HG02623 (cell line): Measurements from ENCODE around the gene PIP5K1B.
A peak's percentile ranks its signal among the peaks of the same experiment; 100 is the strongest.

ENCODE experiments used
- ATAC-seq: cut with Tn5 transposase; IDR thresholded peaks from one replicate; pipeline ENCODE4 v1.9.1; 2021; ENCODE audit warnings: moderate library complexity; ENCODE audit not compliant: unreplicated experiment

The PIP5K1B gene

DNA sequence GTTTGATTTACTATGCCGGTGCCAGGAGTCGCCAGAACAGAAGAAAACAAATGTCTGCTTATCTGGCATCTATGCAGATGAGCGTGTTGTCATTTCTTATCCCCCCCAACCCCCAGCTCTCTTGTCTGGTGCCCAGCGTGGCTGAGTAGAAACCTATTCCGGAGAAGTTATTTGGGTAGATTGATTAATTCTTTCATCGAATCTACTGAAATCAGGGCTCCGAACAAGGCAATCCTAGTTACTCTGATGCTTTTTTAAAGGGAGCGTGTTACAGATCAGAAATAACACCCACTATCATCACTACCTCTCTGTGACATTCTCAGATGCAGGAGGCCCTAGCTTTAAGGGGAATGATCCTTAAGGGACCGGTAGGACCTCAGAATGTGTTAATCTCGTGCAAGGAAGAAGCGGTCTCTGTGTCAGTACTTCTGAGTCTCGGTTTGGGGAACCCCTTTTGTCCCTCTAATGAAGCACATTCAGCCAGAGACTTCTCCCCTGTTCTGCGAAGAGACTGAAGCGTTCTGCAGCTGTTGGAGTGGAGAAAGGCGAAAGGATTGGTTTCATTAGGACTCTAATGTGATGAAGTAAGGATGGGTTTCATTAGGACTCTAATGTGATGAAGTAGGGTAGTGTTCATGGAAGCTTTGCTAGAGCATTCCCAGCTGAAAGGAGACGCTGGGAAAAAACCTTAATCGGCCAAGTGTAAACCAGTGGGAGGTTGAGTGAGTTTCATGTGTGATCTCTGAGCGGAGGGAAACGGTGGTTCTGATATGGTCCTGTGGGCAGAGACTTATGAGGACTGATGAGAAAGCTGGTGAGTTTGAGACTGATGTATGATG lies 1.5 kb downstream of the PIP5K1B start:
- peak; percentile 31 for ATAC-seq

DNA sequence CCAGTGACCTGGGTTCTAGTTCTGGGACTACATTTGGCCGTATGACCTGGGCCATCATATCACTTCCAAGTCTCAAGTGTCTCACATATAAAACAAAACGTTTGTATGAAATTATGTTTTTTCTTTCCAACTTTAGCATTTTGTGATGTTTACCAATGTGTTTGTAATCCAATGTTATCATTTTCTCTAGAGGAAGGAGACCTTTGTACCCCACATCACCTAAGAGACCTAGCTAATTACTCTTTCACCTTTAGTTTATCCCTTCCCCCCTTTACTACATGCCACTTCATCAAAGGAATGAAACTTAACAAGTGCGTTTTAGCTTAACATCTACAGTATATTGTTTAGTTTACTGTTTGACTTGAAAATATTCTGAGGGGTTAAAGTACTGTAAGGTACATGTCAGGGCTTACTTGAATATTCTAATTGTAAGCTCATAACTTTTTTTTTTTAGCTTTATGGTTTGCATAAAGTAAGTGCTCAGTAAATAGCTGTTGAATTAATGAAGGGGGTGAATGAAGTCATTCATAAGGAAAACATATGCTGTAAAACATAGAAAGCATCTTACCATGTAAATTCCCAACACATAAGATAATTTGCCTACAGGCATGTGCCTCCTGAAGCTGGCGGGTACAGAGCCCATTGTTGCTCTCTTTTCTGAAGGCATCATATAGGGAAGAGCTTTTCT lies 2.9 kb downstream of the PIP5K1B start:
- ATAC-seq = no peak

DNA sequence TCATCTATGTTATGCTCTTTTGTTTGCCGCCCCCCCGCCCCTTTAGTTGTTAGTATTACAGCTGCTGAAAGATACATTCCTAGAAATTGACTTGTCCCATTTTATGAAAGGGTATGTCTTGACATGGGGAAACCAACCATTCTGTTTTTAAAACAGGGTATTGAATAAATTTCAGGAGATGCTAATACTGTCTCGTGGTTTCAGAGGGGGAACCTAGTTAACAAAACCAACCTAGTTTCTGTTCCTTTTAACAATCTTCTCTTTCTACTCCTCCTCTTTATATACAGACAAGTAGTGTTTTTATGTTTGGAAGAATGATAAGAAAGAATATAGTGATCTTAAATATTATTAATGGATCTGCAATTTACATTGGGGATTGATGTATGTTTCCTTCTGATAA lies 3.5 kb downstream of the PIP5K1B start:
- no peak for ATAC-seq

DNA sequence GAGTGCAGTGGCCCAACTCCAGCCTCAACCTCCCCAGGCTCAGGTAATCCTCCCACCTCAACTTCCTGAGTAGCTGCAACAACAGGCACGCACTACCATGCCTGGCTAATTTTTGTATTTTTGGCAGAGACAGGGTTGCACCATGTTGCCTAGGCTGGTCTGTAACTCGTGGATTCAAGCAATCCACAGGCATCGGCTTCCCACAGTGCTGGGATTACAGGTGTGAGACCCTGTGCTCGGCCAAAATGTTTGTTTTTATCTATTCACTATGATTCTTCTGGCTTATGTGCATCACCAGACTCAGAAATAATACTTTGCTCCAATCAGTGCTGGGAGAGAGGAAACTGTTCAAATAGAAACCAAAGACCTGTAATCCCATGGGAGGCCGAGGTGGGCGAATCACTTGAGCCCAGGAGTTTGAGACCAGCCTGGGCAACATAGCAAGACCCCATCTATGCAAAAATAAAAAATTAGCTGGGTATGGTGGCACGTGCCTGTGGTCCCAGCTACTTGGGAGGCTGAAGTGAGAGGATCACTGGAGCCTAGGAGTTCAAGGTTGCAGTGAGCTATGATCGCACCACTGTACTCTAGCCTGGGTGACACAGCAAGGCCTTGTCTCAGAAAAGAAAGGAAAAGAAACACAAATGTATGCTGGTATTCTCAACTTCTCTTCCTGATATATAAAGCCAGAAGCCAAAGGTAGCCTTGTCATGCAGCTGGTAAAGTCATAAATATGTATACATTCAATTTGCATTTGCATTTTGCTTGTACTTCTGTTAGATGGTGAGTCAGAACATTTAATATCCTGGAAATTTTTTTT lies 4.5 kb downstream of the PIP5K1B start:
- no peak for ATAC-seq

DNA sequence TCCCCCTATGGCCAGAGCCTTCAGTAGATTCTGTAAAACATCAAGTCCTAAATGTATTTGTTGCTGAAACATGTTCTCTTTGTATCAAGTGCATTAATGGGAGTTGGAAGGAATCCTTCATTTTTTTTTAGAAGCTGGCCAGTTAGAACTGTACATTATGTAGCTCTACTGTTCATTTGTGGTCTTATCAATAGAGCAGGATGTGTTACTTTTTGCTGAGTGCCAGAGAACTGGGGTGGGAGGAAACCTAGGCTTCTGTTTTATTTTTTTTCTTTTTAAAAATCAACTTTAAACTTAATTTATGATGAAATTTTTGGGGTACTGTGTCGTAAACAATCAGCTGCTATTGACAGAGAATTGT lies 5.1 kb downstream of the PIP5K1B start:
- no peak for ATAC-seq

DNA sequence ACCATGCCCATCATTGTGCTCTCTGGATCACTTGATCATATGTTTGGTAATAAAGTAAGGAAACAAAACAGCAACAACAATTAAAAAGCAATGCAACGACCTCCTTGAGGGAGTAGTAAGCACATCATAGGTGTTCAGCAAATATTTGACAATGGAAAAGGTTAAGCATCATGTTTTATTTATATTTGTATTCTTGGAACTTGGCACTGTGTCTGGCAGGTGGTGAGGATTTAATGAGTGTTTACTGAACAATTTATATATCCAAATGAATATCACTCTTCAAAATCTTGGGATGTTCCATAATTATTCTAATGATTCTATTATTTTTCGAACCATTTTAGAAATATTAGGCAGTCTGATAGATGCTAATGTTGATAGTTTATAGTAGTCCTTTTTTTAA lies 6.2 kb downstream of the PIP5K1B start:
- ATAC-seq = no peak

DNA sequence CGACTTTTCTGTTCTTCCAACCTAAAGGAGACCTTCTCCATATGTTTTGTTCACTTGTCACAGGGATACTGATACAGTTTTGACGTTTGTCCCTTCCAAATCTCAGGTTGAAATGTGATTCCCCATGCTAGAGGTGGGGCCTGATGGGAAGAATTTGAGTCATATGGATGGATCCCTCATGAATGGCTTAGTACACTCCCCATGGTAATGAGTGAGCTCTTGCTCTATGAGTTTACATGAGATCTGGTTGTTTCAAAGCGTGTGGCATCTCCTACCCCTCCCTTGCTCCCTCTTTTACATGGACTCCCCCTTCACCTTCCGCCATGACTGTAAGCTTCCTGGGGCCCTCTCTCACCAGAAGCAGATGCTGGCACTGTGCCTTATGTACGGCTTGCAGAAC lies 6.9 kb downstream of the PIP5K1B start:
- no peak for ATAC-seq

DNA sequence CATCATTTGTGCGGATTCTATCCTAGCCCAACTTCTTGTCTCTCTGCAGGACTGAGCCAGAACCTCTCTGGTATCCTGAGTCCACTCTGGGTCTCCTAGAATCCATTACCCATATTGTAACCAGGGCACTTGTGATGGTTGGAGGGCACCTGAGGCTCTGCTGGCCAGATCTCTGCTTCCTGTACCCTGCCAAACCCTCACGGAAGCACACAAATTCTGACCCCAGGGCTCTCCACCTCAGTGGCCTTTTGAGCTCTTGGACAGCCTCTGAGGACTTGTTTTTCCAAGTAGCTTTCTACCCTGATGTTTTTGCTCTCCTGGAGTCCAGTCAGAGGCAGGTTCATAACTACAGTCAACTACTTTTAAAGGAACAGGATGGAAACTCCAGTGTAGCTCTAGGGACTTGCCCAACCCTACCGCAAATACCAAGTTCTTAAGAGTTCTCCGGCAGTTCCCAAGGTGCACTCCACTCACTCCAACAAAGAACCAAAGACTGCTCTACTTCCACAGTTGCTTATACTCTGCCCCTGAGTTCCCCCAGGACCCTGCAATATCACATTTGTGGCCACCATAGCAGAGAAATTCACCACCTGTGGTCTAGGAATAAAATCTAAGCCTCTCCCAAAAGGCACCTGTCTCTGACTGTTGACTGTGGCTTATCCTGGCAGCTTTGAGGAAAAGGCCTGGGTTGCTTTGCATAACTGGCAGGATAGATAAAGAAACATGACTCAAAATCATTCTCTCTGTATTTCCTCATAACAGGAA lies 9.6 kb downstream of the PIP5K1B start:
- ATAC-seq = no peak

DNA sequence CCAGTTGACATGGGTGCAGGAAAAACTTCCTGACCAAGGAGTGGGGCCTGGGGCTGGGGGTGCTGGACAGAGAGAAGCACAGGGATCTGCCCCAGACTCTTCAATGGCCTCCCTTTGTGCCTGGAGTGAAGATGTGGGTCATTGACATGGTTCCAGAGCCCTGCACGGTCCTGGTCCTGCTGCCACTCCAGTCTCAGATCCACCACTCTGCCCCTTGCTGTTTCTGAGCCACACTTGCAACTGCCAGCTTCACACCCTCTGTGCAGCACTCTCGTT lies 10.1 kb downstream of the PIP5K1B start:
- ATAC-seq = no peak

DNA sequence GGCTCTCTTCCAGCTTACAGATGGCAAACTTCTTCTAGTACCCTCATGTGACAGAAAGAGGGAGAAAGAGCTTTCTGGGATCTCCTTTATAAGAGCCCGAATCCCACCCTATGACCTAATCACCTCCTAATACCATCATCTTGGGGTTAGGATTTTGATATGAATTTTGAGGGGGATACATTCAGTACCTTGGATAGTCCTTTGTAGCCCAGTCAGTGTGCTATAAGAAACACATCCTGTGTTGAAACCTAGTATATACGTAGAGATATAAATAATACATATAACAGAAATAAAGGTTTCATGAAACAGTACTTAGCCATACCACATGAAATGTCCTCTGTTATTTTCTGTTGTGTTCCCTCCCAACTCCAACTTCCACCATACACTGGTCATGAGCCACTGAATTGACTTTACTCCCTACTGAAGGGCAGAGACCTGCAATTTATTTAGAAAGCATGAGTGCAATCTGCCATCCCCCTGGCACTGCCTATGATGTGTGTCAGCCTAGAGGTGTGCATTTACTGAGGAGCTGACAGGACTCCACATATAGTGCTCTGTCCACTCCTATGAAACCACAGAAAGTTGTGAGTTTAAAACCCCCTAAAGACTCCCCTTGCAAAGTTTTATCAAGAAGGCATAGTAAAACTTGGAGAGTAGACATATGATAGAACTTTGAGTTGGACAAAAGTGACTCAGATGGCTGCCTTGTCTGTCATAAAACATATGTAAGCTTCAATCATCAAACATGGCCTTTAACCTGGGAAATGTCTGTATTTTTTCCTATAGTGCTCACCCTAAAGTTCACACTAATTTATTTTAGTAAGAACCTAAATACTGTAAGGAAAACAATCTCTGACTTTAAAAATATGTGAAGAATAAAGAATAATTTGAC lies 12.8 kb downstream of the PIP5K1B start:
- no peak for ATAC-seq

DNA sequence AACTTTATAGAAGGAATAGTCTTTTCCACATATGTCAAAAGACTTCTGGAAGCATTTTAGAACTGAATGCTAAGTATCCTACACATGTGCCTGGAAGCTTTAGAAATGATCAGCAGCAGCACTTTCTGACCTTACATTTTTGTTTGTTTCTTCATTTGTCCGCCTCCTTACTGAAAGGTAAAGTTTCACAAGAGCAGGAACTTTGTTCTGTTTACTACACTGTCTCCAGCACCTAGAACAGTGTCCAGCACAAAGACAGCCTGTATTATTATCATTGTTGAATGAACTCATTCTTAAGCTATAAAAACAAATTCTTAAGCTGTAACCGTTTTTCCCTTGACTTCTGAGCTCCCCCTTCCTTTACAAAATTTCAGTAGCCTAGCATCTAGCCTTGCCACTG lies 14.8 kb downstream of the PIP5K1B start:
- ATAC-seq = no peak

DNA sequence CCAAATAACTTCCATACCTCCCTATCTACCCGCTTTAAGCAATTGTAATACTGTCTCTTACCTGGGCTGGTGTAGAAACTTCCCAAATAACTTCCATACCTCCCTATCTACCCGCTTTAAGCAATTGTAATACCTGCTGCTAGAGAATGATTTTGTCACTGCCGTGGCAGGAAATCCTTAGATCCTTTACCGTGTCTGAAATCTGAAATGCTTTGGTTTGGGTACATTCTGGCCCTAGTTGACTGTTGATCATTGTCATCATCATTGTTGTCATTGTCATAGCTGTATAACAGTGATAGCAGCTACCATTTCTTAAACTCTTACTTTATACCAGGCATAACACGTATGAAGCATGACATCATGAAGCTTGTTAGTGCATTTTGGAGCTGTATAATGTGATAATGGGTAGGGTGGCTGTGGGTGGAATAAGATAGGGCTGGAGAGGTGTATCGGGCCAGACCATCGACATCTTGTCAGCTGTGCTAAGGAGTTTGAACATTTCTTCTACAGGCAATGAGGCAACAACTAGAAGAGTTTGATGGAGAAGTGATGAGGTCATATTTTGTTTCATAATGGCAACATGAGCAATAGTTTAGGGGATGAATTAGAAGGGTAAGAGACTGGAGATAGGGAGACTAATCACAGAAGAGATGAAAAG lies 15.7 kb downstream of the PIP5K1B start:
- no peak for ATAC-seq

DNA sequence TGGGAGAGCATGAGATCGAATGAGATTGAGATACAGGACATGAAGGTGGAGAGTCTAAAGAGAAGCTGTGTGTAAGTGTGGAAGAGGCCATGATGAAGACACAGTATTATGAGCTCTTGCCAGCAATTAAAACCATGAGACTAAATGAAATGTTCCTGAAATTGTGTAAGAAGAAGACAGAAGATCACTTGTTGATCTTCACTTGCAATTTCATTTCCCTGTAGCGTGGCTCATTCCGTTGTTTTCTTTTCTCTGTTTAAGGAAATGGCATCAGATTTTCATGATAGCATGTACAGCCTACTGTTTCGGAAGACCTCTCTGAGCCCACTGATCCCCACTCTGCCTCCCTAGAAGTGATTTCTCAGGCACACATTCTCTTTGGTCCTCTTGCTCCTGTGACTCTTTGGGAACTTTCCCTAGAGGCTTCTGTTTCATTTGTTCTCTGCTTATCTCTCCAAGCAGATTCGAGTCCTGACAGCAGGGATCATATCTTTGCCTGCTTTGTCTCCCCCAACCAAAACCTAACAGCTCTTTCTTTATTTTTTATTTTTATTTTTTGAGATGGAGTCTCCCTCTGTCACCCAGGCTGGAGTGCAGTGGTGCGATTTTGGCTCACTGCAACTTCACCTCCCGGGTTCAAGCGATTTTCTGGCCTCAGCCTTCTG lies 16.8 kb downstream of the PIP5K1B start:
- ATAC-seq = no peak

DNA sequence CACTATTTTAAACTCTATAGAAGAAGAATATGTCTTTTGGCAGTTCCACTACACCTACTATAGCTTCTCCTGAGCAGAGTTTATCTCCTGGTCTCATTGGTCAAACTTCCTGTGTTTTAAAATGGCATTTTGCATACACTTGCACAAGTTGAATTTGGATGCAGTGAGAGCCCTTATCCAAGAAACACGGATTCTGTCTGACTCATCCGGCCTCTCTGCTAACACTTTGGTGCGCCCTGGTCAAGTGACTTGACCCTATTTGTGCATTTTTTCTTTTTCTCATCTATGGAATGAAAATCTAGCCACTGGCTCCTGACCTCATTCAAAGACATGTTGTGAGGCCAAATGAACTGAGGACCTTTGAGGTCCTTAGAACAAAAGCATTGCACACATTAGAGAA lies 20.0 kb downstream of the PIP5K1B start:
- no peak for ATAC-seq

DNA sequence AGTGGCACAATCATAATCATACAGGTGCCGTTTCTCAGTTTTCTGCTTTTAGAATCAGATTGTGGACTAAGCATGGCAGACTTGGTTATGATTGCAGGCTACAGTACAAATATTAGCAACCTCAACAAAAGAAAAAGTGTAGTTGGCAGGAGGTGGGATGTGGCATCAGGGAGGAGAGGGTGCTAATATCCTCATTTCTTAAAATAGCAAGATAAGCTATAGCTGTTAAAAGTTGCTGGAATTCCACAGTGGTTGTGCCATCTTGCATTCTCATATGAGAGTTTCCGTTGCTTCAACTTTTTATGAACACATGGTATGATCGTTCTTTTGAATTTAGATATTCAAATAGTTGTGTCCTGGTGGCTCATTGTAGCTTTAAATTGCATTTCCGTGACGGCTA lies 21.4 kb downstream of the PIP5K1B start:
- ATAC-seq = no peak

DNA sequence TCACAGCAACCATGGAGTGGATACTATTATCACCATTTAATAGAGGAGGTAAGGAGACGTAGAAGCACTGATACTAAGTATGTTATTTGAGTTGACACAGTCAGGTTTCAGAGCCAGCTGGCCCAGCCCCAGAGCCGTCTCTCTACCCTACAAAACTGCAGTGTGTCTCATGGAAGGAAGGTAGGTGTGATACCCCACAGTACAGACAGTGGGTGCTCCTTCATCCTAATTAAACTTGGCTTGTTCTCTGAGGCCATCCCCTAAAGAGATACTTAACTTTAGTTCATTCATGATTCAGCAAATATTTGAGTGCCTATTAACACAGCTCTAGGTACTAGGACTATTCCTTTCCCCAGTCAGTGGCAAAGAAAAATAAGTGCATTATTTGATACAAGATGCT lies 22.6 kb downstream of the PIP5K1B start:
- no peak for ATAC-seq

DNA sequence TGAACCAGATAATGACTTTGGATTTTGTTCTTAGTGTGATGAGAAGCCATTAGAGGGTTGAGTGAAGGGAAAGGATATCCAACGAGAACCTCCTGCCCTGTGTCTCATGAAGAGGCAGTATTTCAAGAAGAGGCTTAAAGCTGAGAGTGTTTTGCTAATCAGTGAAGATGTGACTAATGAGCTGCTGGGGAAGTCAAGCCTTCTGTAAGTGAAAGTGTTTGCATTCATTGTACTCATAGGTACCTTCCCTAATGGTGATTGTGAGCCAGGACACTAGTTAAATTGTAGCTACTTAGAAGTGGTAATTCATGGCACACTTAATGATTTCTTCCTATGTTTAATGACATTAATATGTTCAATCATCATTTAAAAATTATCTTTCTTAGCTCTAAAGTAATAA lies 23.7 kb downstream of the PIP5K1B start:
- ATAC-seq = peak; percentile 71

DNA sequence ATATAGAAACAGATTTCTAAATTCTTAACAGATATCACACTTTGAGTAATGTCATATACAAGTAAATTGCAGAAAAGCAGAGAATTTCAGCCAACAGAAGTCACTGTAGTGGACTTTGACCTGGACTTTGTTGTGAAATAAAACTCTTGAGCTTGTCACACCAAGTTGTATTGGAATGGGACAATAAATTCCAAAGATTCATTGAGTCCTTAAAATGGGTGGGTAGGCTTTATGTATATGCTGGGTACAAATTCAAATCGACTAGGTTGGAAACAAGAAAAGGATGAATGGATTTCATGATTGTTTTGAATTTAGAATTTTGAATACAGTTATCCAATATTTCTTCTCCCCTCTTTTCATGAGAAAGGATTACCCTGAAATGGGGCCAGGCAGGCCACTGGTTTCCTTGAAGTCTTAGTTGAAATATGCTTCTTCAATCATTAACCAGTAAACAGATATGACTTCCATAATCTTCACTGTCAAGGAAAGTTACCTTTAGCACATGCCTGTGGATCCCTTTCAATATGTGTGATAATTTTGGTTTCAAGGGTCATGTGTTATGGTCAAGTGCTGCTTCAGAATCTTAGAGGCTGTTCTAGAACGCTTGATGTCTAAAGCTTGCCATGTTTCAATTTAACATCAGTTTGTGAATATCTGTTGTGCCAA lies 25.7 kb downstream of the PIP5K1B start:
- ATAC-seq = no peak

DNA sequence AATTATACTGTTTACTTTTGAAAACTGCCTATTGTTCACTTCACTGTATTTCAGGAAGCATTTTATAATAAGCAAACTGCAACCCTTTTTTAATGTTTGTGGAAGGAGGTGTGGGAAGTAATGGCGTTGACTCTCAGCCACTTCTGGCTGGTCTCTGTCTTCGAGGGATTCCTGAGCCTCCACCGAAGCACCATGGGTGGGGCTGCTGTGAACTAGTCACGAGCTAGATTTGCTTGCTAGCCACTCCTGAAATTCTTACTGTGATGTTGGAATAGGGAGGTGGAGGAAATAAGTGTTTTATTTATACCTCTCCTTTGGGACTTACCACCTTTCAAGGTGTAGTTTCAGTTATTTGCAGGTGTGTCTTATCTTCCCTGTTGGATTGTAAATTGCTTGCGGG lies 26.8 kb downstream of the PIP5K1B start:
- no peak for ATAC-seq
